Breast epithelium (tissue), 4 donors: Measurements from ENCODE around the gene RAB6C. TPM values are rescaled to one million over a fixed set of nuclear protein-coding genes. Genes with fewer than 3 reads are reported as not detected.
A peak's percentile ranks its signal among the peaks of the same experiment; 100 is the strongest.
"Not testable (repeated sequence)": the region's sequence is repeated elsewhere in the genome, so short reads cannot be mapped to it uniquely, and the experiment has no call there.

Experiments used
- DNase-seq, 2 donors: peaks; one replicate each; pipeline ENCODE4 v3.0.0-alpha.2; 2019; ENCODE audit warnings: low spot score in 2 of 2
- H3K27ac ChIP-seq, 2 donors: fragments of 200-600 bp; sonication (generic) in 1 of 2; one replicate each; pipeline ENCODE4 v1.5.1; 2016 to 2019; ENCODE audit warnings: mild to moderate bottlenecking in 1 of 2
- H3K27me3 ChIP-seq, 2 donors: fragments of 200-600 bp; sonication (generic) in 1 of 2; one replicate each; pipeline versions ENCODE4 v1.5.1 to v1.6.0; 2017 to 2019; ENCODE audit warnings: control low read depth in 1 of 2, mild to moderate bottlenecking in 1 of 2
- H3K36me3 ChIP-seq: fragments of 200-600 bp; one replicate; pipeline ENCODE4 v1.5.1; 2019
- H3K4me1 ChIP-seq, 2 donors: fragments of 200-600 bp; sonication (generic); one replicate each; pipeline ENCODE4 v1.5.1; 2016 to 2019; ENCODE audit warnings: control low read depth in 1 of 2
- H3K4me3 ChIP-seq, 3 donors: fragments of 200-600 bp; sonication (generic); 1 replicate in 2 of 3; 2 replicates in 1 of 3; pipeline ENCODE4 v1.5.1; 2016 to 2019; ENCODE audit warnings: mild to moderate bottlenecking in 3 of 3, moderate library complexity in 2 of 3
- H3K9me3 ChIP-seq, 2 donors: fragments of 200-600 bp; sonication (generic) in 1 of 2; one replicate each; pipeline ENCODE4 v1.5.1; 2016 to 2019; ENCODE audit warnings: control low read depth in 1 of 2
- CTCF ChIP-seq, 3 donors: fragments of 450-650 bp; IDR thresholded peaks; one replicate each; pipeline ENCODE4 v1.5.1; 2016 to 2017; ENCODE audit warnings: antibody characterized with exemption in 3 of 3, mild to moderate bottlenecking in 3 of 3, moderate library complexity in 3 of 3
- POLR2A ChIP-seq: fragments of 450-650 bp; IDR thresholded peaks from one replicate; pipeline ENCODE4 v1.6.1; 2016; ENCODE audit warnings: antibody characterized with exemption, mild to moderate bottlenecking, moderate library complexity
- POLR2AphosphoS5 ChIP-seq, 3 donors: sonication (generic); formaldehyde crosslinking; IDR thresholded peaks; one replicate each; pipeline ENCODE4 v1.6.1; 2017; ENCODE audit warnings: antibody characterized with exemption in 3 of 3
- intact Hi-C: fragments of 100-400 bp; cut with DNase I; formaldehyde crosslinking; loops from one replicate; pipeline ENCODE4 v1.15.1; 2023; ENCODE audit warnings: low total_unique reads
- total RNA-seq, 3 donors: library from RNA; depleted of rRNA; stranded (reverse); fragments of >200 nt; gene quantifications; one replicate each; pipeline ENCODE4 v1.1.0, GENCODE V29; 2016

The RAB6C gene
- total RNA-seq, 3 donors from 2014 or later, result 0.16 to 3.2 (median 1.6) TPM

- no peak for TF ChIP-seq CTCF (IDR thresholded peaks at IDR 0.05)
- no peak for TF ChIP-seq POLR2A
- no peak for TF ChIP-seq POLR2AphosphoS5 (IDR thresholded peaks at IDR 0.05)
- Histone ChIP-seq H3K27ac (no peak overlapping the region), H3K4me1 (no peaks in the 10 kb centered on the region), H3K4me3 (no peak overlapping the region), H3K9me3 (no peaks in the 10 kb centered on the region), H3K27me3 (peaks cover 0 to 5% of the 10 kb centered on the region in 2 donors), H3K36me3 (no peaks in the 10 kb centered on the region)
- intact Hi-C loops, result no loop called here
- no peak for DNase-seq
Measured at GRCh38 chr2:129977986-129978385, 1.5 kb upstream of the RAB6C start.

- H3K36me3 ChIP-seq, H3K27me3 ChIP-seq, H3K27ac ChIP-seq, DNase-seq, H3K4me1 ChIP-seq, intact Hi-C loops, H3K9me3 ChIP-seq: not testable (repeated sequence)
- H3K4me3 ChIP-seq, result peak overlapping the region in 2 of 3 donors; percentile 13 to 61
Measured at GRCh38 chr2:129980246-129980645, 780 bp downstream of the RAB6C start.

GRCh38 chr2:129981689-129982088 is 2.2 kb downstream of the RAB6C start:
- H3K27me3 ChIP-seq, intact Hi-C loops, DNase-seq, H3K9me3 ChIP-seq, H3K36me3 ChIP-seq, H3K27ac ChIP-seq, H3K4me1 ChIP-seq: not testable (repeated sequence)
- peak overlapping the region in 1 of 3 donors; percentile 7 for H3K4me3 ChIP-seq

GRCh38 chr2:129984426-129984825 is 5.0 kb downstream of the RAB6C start:
- DNase-seq, result no peak
- Histone ChIP-seq H3K9me3 (no peaks in the 10 kb centered on the region), H3K27ac (no peak overlapping the region), H3K27me3 (no peaks in the 10 kb centered on the region), H3K36me3 (no peaks in the 10 kb centered on the region), H3K4me3 (no peak overlapping the region), H3K4me1 (no peaks in the 10 kb centered on the region)
- intact Hi-C loops, result no loop called here
- TF ChIP-seq CTCF (IDR thresholded peaks at IDR 0.05), result no peak
- TF ChIP-seq POLR2AphosphoS5 (IDR thresholded peaks at IDR 0.05), result no peak
- no peak for TF ChIP-seq POLR2A

GRCh38 chr2:129992415-129993006 is 13.0 kb downstream of the RAB6C start:
- H3K27me3 ChIP-seq, DNase-seq, H3K36me3 ChIP-seq, intact Hi-C loops, H3K9me3 ChIP-seq, H3K4me1 ChIP-seq, H3K27ac ChIP-seq: not testable (repeated sequence)
- H3K4me3 ChIP-seq, result peak overlapping the region in 2 of 3 donors; percentile 21 to 46

- intact Hi-C loops, H3K36me3 ChIP-seq, H3K4me3 ChIP-seq, H3K27me3 ChIP-seq, H3K27ac ChIP-seq, H3K4me1 ChIP-seq, DNase-seq, H3K9me3 ChIP-seq: not testable (repeated sequence)
Measured at GRCh38 chr2:129993151-129993550, 13.7 kb downstream of the RAB6C start.

GRCh38 chr2:129996657-129997237 is 17.3 kb downstream of the RAB6C start:
- DNase-seq, H3K4me1 ChIP-seq, H3K9me3 ChIP-seq, H3K36me3 ChIP-seq, H3K4me3 ChIP-seq, H3K27ac ChIP-seq, intact Hi-C loops, H3K27me3 ChIP-seq: not testable (repeated sequence)

- intact Hi-C loops, DNase-seq: not testable (repeated sequence)
Measured at GRCh38 chr2:129998771-129999170, 19.3 kb downstream of the RAB6C start.

GRCh38 chr2:130005862-130006261 is 26.4 kb downstream of the RAB6C start:
- H3K4me1 ChIP-seq, H3K36me3 ChIP-seq, H3K9me3 ChIP-seq, H3K27me3 ChIP-seq, H3K27ac ChIP-seq, H3K4me3 ChIP-seq, intact Hi-C loops: not testable (repeated sequence)
- DNase-seq, result peak in 1 of 2 donors; percentile 52

More at GRCh38 chr2:129998771-129999170, 19.3 kb downstream of the RAB6C start:
- not testable (repeated sequence) for H3K9me3 ChIP-seq, H3K27ac ChIP-seq, H3K4me1 ChIP-seq, H3K4me3 ChIP-seq, H3K36me3 ChIP-seq, H3K27me3 ChIP-seq

GRCh38 chr2:130016701-130017100 is 37.2 kb downstream of the RAB6C start:
- H3K4me3 ChIP-seq, H3K9me3 ChIP-seq, H3K36me3 ChIP-seq, DNase-seq, intact Hi-C loops, H3K27ac ChIP-seq, H3K4me1 ChIP-seq, H3K27me3 ChIP-seq: not testable (repeated sequence)
